Fibroblast of the aortic adventitia (primary cell): ENCODE data around the gene GIMAP2. TPM values are rescaled to one million over a fixed set of nuclear protein-coding genes. Genes with fewer than 3 reads are reported as not detected.

ENCODE experiments used
- DNase-seq: peaks from one replicate; pipeline ENCODE4 v3.0.0-alpha.2; 2010; ENCODE audit warnings: low read depth
- H3K4me3 ChIP-seq: 2 replicates; pipeline ENCODE4 v1.5.1; 2011; ENCODE audit warnings: low read depth, mild to moderate bottlenecking, control low read depth, low read length, moderate library complexity
- CTCF ChIP-seq: IDR thresholded peaks from 2 replicates; pipeline ENCODE4 v1.5.1; 2011; ENCODE audit warnings: mild to moderate bottlenecking, low read length, control low read depth, inconsistent platforms; ENCODE audit not compliant: insufficient read depth
- total RNA-seq: library from RNA; depleted of rRNA; stranded (reverse); fragments of >200 nt; gene quantifications from 2 replicates; pipeline ENCODE4 v1.2.3, GENCODE V29; 2012; ENCODE audit warnings: low replicate concordance

GIMAP2 gene
- total RNA-seq, 1 donor, result 0.27 TPM

- no peak overlapping the region for H3K4me3 ChIP-seq
- DNase-seq, result no peak
Measured at GRCh38 chr7:150738591-150739001, 53.1 kb downstream of the GIMAP2 start.

GRCh38 chr7:150739033-150739432, 53.5 kb downstream of the GIMAP2 start:
- no peak for DNase-seq
- no peak overlapping the region for H3K4me3 ChIP-seq
- TF ChIP-seq CTCF, result no peak

More at GRCh38 chr7:150738591-150739001, 53.1 kb downstream of the GIMAP2 start:
- TF ChIP-seq CTCF, result no peak

GRCh38 chr7:150740053-150740452, 54.5 kb downstream of the GIMAP2 start:
- TF ChIP-seq CTCF, result no peak
- H3K4me3 ChIP-seq, result no peak overlapping the region
- DNase-seq, result no peak

- no peak for TF ChIP-seq CTCF
- no peak overlapping the region for H3K4me3 ChIP-seq
- no peak for DNase-seq
Measured at GRCh38 chr7:150742286-150742968, 56.9 kb downstream of the GIMAP2 start.

Other genes with a start within 250 kb of the GIMAP2 start
- gene GIMAP8, start 235.1 kb upstream of the GIMAP2 start, total RNA-seq, result 0.09 and 0.16 TPM in 2 replicates
- gene GIMAP7, start 170.8 kb upstream of the GIMAP2 start, total RNA-seq, result not detected in 2 replicates
- gene GIMAP4, start 118.3 kb upstream of the GIMAP2 start, total RNA-seq, result 0.18 and 1.3 TPM in 2 replicates
- gene GIMAP6, start 53.3 kb upstream of the GIMAP2 start, total RNA-seq, result 0.18 and 0.74 TPM in 2 replicates
- gene GIMAP1, start 30.9 kb downstream of the GIMAP2 start, total RNA-seq, result not detected in 2 replicates
- not detected in 2 replicates for gene GIMAP5, start 51.7 kb downstream of the GIMAP2 start, total RNA-seq
- gene TMEM176B, start 114.7 kb downstream of the GIMAP2 start, total RNA-seq, result 1.9 TPM in 1 of 2 replicates, not detected in the other
- gene TMEM176A, start 115.1 kb downstream of the GIMAP2 start, total RNA-seq, result not detected in 2 replicates
- gene AOC1, start 166.8 kb downstream of the GIMAP2 start, total RNA-seq, result not detected in 2 replicates